ENCODE measurements around the gene RSAD2. TPM values are rescaled to one million over a fixed set of nuclear protein-coding genes. Genes with fewer than 3 reads are reported as not detected.
"Not testable (repeated sequence)": the region's sequence is repeated elsewhere in the genome, so short reads cannot be mapped to it uniquely, and the experiment has no call there.

The RSAD2 gene
- polyA plus RNA-seq, 3 donors: 2.9 to 4.0 (median 3.9) TPM

- no peak for DNase-seq
Measured at GRCh38 chr2:6864231-6864754, 13.3 kb upstream of the RSAD2 start.

DNA sequence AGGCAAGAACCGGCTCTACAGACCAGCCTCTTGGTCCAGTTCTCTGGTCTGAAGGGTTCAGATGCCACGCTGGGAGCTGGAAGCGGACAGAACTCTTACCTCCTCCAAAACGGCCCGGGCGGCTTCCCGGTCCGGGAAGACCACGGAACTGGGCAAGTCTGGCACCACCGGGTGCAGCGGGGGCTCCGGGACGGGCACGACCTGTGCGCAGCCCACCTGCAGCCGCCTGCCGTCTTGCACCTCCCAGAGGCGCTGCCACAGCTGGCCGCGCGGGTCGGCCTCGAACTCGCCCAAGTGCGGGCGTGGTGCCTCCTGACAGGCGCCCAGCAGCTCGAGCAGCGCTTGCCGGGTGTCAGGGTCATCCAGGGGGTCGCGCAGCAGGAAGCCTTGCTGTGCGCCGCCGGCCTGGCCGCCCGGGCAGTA lies 12.6 kb upstream of the RSAD2 start:
- no peak for DNase-seq

DNA sequence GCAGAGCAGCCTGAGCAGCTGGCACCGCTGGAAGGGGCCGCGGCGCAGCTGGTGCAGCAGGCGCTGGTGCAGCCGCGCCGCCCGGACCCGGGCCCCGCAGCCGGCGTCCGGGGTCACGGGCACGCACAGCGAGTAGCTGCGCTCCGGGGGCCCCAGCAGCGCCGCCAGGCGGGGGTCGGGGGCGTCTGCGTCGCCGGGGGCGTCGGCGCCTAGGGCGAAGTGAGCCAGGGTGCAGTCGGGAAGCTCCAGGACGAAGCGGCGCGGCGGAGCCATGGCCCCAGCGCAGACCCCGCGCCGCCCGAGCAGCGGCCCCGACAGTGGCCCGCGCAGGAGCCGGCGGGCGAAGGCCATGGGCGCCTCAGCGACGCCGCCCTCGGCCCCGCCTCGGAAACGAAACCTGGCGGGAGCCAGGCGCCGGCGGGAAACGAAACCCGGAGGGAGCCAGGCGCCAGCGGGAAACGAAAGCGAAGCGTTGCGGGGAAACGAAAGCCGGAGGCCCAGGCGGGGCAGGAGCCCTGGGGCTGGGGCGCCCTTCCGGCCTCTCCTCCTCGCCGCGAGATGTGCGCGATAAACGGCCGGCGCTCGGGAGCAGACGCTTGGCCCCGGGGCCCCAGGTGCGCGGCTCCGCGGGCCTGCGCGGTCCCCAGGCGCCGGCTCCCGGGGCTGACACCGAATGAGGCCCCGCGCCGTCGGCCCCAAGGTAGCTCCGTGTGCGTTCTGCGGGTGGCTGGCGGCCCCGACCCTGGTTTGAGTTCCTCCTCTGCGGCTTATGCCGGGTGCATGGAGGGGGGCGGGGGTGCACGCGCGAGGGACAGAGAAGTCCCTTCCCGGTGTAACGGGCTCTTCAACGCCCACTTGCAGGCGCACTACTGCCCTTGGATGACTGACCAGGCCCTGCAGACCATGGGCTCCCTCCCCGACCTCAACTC lies 12.0 kb upstream of the RSAD2 start, which contains the start of gene CMPK2:
Gene CMPK2 (minus strand): TSS at position 562 of the 929 bp plus-strand sequence. CDS start 211 bp downstream, at position 351.
- DNase-seq: peak; percentile 43

- peak; percentile 45 for DNase-seq
Measured at GRCh38 chr2:6866275-6866671, 11.3 kb upstream of the RSAD2 start.

DNA sequence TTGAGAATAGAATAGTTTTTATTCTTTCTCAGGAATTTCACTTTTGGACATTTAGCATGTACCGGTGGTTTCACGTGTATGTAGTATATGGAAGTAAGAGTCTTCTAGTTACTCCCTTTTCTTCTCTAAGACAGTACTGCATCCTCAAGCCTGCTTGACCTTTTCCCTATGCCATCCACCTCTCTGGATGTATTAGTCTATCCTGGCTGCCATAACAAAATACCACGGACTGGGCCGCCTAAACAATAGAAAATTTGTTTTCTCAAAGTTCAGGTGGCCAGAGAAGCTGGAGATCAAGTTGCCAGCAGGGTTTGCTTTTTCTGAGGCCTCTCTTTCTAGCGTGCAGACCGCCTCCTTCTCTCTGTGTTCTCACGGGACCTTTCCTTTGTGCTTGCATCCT lies 10.6 kb upstream of the RSAD2 start:
- no peak for DNase-seq

- no peak for DNase-seq
Measured at GRCh38 chr2:6872394-6872793, 5.2 kb upstream of the RSAD2 start.

- no peak for DNase-seq
Measured at GRCh38 chr2:6874032-6874431, 3.5 kb upstream of the RSAD2 start.

GRCh38 chr2:6876309-6876708 lies 1.3 kb upstream of the RSAD2 start:
- DNase-seq: no peak

- no peak for DNase-seq
Measured at GRCh38 chr2:6878549-6878948, 972 bp downstream of the RSAD2 start.

DNA sequence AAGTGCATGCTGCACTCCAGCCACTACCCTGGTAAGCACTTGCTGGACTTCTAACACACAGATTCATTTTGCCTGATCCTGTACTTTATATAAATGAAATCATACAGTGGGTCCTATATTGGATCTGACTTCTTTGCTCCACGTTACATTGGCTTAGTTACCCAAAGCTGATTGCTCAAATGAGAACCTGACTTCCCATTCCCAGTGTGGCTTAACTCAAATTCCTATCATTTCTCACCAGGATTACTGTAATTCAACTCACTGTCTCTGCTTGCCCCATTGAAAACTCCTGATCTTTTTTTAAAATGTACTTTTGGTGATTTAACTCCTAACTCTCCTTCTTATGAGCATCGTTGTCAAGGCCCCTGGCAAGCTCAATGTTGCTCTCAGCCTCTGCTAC lies 1.4 kb downstream of the RSAD2 start:
- no peak for DNase-seq

DNA sequence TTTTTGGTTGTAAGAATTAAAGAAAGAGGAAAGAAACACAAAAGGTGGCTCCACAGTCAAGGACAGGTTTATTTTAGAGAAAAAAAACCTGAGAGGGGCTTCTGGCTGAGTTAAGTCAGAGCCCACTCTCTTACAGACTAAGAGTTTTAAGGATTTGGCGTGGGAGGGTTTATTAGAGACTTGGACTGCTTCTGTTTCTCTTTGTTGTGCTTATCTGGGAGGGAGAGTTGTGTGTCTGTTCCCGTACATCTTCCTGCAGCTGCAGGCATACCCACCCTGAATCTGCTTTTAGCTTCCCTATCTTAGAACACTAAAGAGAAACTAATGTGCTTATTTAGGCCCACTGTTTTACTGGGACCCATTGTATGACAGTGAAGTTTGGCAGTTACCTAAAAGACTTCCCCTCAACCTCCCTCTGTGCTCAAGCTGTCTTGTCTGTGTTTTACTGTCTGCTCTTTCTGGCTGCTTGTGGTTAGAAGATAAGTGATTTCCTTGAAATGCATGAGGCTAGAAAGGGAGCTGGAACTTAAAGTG lies 2.7 kb downstream of the RSAD2 start:
- no peak for DNase-seq

- no peak for DNase-seq
Measured at GRCh38 chr2:6881046-6881445, 3.5 kb downstream of the RSAD2 start.

- no peak for DNase-seq
Measured at GRCh38 chr2:6881516-6881915, 3.9 kb downstream of the RSAD2 start.

- DNase-seq: peak; percentile 28
Measured at GRCh38 chr2:6883448-6884122, 6.0 kb downstream of the RSAD2 start.

- DNase-seq: no peak
Measured at GRCh38 chr2:6885551-6885950, 8.0 kb downstream of the RSAD2 start.

DNA sequence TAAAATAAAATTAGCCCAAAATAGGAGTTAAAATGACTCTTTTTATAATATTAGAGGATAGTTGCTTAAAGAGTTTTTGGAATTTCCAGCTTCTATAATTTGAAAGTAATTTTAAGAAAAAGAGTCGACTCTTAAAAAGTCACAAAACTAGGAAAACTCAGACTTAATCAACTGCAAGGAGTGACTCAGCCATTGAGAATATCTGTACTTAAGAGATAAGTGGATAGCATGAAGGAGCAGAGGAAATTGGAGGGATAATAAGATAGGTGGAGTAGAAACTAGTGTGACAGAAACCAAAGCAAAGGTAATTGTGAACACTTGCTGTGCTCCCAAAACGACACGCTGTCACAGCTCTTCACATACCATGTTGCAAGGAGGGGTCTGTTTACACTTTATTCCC lies 8.4 kb downstream of the RSAD2 start:
- DNase-seq: no peak

DNA sequence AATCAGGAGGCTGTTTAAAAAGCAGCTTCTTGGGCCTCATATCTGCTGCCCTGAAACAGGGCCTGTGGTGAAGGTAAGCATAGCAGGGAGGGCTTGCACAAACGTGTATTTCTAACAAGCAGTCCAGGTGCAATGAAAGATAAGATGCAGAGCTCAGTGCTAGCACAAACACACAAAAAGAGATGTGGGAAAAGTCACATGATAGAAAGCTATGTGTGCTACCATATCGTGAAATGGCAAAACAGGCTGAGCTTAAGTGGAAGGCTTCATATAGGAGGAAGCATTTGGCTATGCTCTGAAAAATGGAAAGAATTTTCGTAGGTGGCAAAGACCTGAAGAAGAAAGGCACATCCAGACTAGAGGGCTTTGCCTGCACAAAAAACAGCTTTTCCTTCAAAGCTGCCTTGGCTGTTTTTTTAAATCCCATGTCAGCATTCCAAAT lies 10.2 kb downstream of the RSAD2 start:
- DNase-seq: no peak

GRCh38 chr2:6888724-6889123 lies 11.1 kb downstream of the RSAD2 start:
- DNase-seq: no peak

DNA sequence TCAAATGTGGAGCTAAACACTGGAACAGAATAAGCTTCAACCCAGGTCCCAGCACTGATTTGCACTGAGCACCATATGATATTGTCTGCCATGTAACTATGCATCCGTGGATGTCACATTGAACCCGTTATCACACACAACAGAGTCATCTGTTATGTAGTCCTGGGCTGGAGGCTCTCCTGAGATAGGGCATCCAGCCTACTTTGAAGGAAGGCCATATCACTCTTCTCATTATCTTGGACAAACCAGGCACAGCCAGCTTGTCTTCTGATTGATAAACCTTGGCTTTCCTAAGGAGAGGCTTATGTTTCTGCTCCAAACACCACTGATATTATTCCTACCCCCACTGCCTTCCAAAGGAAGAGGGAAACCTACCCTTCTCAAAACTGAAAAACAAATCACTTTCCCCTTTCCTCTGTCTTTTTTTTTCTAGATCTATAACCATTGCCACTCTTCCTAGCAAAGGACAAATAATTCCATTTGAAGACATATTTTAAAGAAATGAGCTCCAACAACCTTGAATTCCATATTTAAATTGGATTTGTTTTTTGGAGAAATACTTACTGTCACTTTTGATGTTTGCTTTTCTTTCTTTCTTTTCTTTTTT lies 16.4 kb downstream of the RSAD2 start:
- no peak for DNase-seq

GRCh38 chr2:6896930-6897759 lies 19.6 kb downstream of the RSAD2 start:
- DNase-seq: no peak

GRCh38 chr2:6902581-6902980 lies 25.0 kb downstream of the RSAD2 start:
- not testable (repeated sequence) for DNase-seq
